Measurements from ENCODE around the gene LRRC53. TPM values are rescaled to one million over a fixed set of nuclear protein-coding genes. Genes with fewer than 3 reads are reported as not detected.

The LRRC53 gene
- total and polyA plus RNA-seq, 2 of the 8 experiments (the other 6 are each of a cell fraction or from before 2014, with no cell fraction given) = not detected

DNA sequence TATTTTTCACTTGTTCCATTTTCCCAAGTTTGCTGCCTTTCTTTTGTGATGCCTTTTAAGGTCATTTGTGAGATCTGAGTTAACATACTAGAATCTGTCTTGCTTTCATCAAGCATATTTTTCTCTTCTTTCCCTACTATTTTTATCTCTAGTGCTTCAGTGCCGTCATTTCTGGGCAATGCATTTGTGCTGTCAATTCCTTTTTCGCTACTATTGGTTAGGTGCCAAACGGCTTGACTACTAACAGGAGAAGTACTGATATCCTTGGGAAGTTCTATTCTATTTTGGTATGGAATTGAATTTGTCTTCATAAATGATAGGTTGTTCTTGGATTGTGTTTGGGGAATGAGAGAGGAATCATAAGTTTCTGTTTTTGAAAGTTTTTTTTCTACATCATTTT lies 42.2 kb downstream of the LRRC53 start:
- TF ChIP-seq SP4 (IDR thresholded peaks at IDR 0.05; ENCODE audit: low read length) = no peak
- TF ChIP-seq CTBP2 (IDR thresholded peaks at IDR 0.05; ENCODE audit: borderline replicate concordance, insufficient read depth, insufficient read length, low read length) = no peak
- TF ChIP-seq CHD1 (IDR thresholded peaks at IDR 0.05; ENCODE audit: low read depth, low read length) = no peak
- TF ChIP-seq CEBPB (IDR thresholded peaks at IDR 0.05; ENCODE audit: low read depth, low read length) = no peak
- TF ChIP-seq FOSL1 (IDR thresholded peaks at IDR 0.05; ENCODE audit: insufficient read depth, low read depth, low read length) = no peak
- TF ChIP-seq SIRT6 (IDR thresholded peaks at IDR 0.05; ENCODE audit: low read length) = no peak
- no peak for TF ChIP-seq POU5F1 (IDR thresholded peaks at IDR 0.05; ENCODE audit: low read depth, low read length)
- no peak for TF ChIP-seq SAP30 (IDR thresholded peaks at IDR 0.05; ENCODE audit: insufficient read depth, insufficient replicate concordance, low read length)
- no peak for TF ChIP-seq ATF2 (IDR thresholded peaks at IDR 0.05; ENCODE audit: low read length)
- no peak for TF ChIP-seq CREB1 (IDR thresholded peaks at IDR 0.05)
- TF ChIP-seq SIN3A (conservative IDR thresholded peaks at IDR 0.05 in 1 of 2, IDR thresholded peaks at IDR 0.05 in 1 of 2; ENCODE audit: low read depth in 1 of 2, low read length in 2 of 2) = no peak
- no peak for TF ChIP-seq TAF1 (IDR thresholded peaks at IDR 0.05; ENCODE audit: low read depth, low read length)
- no peak for TF ChIP-seq JUND (IDR thresholded peaks at IDR 0.05; ENCODE audit: low read length)
- CTCF ChIA-PET (ENCODE audit: partially characterized antibody) = interaction anchor here (1.0 to 4.3 kb wide), 6 partner anchors 9 to 274 kb away, joined by 3 to 27 read pairs (median 4); no protein-coding TSS in a partner anchor
- Histone ChIP-seq H4K5ac (ENCODE audit: insufficient read length, low read depth, low read length) (no peak overlapping the region), H2BK20ac (ENCODE audit: low read length) (no peak overlapping the region), H3K23me2 (ENCODE audit: low read depth, low read length) (no peaks in the 10 kb centered on the region), H2AFZ (ENCODE audit: low read length) (no peak overlapping the region), H3K4ac (replicated peaks; ENCODE audit: insufficient read length, low read depth, low read length) (no peak overlapping the region), H3K56ac (replicated peaks; ENCODE audit: insufficient read length, low read depth, low read length) (no peak overlapping the region), H2AK5ac (ENCODE audit: low read depth, low read length) (no peak overlapping the region), H2BK12ac (ENCODE audit: low read depth, low read length) (no peak overlapping the region), H3K18ac (ENCODE audit: extremely low read depth, low read length) (no peak overlapping the region), H3K4me2 (ENCODE audit: insufficient read depth in 1 of 2, low read depth in 2 of 2, low read length in 2 of 2) (no peak overlapping the region), H3K9ac (replicated peaks in 1 of 4; ENCODE audit: extremely low read depth in 1 of 4, low read depth in 3 of 4, low read length in 3 of 4) (no peak overlapping the region), H3K4me1 (replicated peaks in 1 of 4; ENCODE audit: control insufficient read depth in 3 of 4, insufficient read depth in 4 of 4, low read length in 3 of 4) (peaks cover 0 to 5% (median 0%) of the 10 kb centered on the region in 4 experiments; a peak in 2 of 7 replicates), H3K27me3 (replicated peaks in 1 of 4; ENCODE audit: control insufficient read depth in 3 of 4, extremely low read depth in 1 of 4, insufficient read depth in 3 of 4, low read length in 3 of 4) (no peaks in the 10 kb centered on the region), H3K27ac (ENCODE audit: low read depth, low read length) (no peak overlapping the region), H3K9me3 (ENCODE audit: insufficient read depth in 2 of 2, low read depth in 1 of 2, low read length in 1 of 2) (peaks cover 0 to 6% of the 10 kb centered on the region in 2 experiments; a peak in 1 of 4 replicates), H3K23ac (ENCODE audit: insufficient read length) (no peak overlapping the region), H3K4me3 (ENCODE audit: extremely low read depth in 1 of 4, insufficient read depth in 2 of 4, low read depth in 3 of 4, low read length in 4 of 4) (no peak overlapping the region), H2BK15ac (ENCODE audit: low read length) (no peak overlapping the region), H3K79me2 (ENCODE audit: control insufficient read depth in 1 of 2, insufficient read depth in 2 of 2, low read length in 2 of 2) (no peaks in the 10 kb centered on the region), H4K91ac (replicated peaks; ENCODE audit: insufficient read length, low read length) (no peak overlapping the region), H4K20me1 (replicated peaks in 1 of 2; ENCODE audit: control insufficient read depth in 1 of 2, insufficient read depth in 2 of 2, low read length in 2 of 2) (no peaks in the 10 kb centered on the region), H2BK5ac (ENCODE audit: low read depth, low read length) (no peak overlapping the region), H4K8ac (ENCODE audit: extremely low read depth, insufficient read depth, low read length) (no peak overlapping the region), H3K36me3 (ENCODE audit: control insufficient read depth in 2 of 4, insufficient read depth in 4 of 4, low read length in 3 of 4) (no peaks in the 10 kb centered on the region), H2BK120ac (replicated peaks; ENCODE audit: low read depth, low read length) (no peak overlapping the region), H3K14ac (ENCODE audit: insufficient read length) (no peak overlapping the region), H3K79me1 (ENCODE audit: low read depth, low read length) (no peaks in the 10 kb centered on the region)
- POLR2A ChIA-PET (ENCODE audit: partially characterized antibody) = no interaction called here
- no peak for FAIRE-seq
- WGBS, 2 experiments (ENCODE audit: extremely low coverage in 1 of 2, insufficient coverage in 1 of 2, insufficient read length in 1 of 2, insufficient replicate concordance in 2 of 2, low coverage in 1 of 2, low lambda C conversion rate in 2 of 2, missing lambda C conversion rate in 1 of 2) = 93% methylated on average over 3 of the region's 3 CpGs; no CpG with 5 or more reads in 1 of the 2 experiments
- no peak for DNase-seq (ENCODE audit: low read depth in 1 of 2, low spot score in 2 of 2)

Data from H1 (cell line).